Measurements from ENCODE around the gene MESP1. TPM values are rescaled to one million over a fixed set of nuclear protein-coding genes. Genes with fewer than 3 reads are reported as not detected.

The MESP1 gene
- total and polyA plus RNA-seq, 2 donors, result 0.91 TPM; not detected in 1

Small RNA genes lying within 50 kb of the gene (small RNA-seq; reads per million reads assigned to genes)
- gene RNU6-132P, result not detected

Other genes with a start within 250 kb of the MESP1 start
- gene TICRR, start 175.8 kb downstream of the MESP1 start, total RNA-seq, result 2.9 TPM
- 0.13 TPM for gene TICRR, start 175.8 kb downstream of the MESP1 start, polyA plus RNA-seq
- 9.4 TPM for gene KIF7, start 95.8 kb downstream of the MESP1 start, total RNA-seq
- 9.9 TPM for gene KIF7, start 95.8 kb downstream of the MESP1 start, polyA plus RNA-seq
- gene PLIN1, start 71.9 kb downstream of the MESP1 start, total RNA-seq, result 3.6 TPM
- 24.4 TPM for gene PLIN1, start 71.9 kb downstream of the MESP1 start, polyA plus RNA-seq
- gene PEX11A, start 60.5 kb downstream of the MESP1 start, total RNA-seq, result 17.1 TPM
- 10.6 TPM for gene PEX11A, start 60.5 kb downstream of the MESP1 start, polyA plus RNA-seq
- not detected for gene WDR93, start 60.4 kb downstream of the MESP1 start, total RNA-seq
- 0.16 TPM for gene WDR93, start 60.4 kb downstream of the MESP1 start, polyA plus RNA-seq
- gene MESP2, start 25.1 kb upstream of the MESP1 start, total RNA-seq, result not detected
- 0.10 TPM for gene MESP2, start 25.1 kb upstream of the MESP1 start, polyA plus RNA-seq
- 14.6 TPM for gene ANPEP, start 63.6 kb upstream of the MESP1 start, total RNA-seq
- 26.8 TPM for gene ANPEP, start 63.6 kb upstream of the MESP1 start, polyA plus RNA-seq
- 60.9 TPM for gene AP3S2, start 142.7 kb upstream of the MESP1 start, total RNA-seq
- gene AP3S2, start 142.7 kb upstream of the MESP1 start, polyA plus RNA-seq, result 22.5 TPM
- gene ARPIN, start 161.7 kb upstream of the MESP1 start, total RNA-seq, result 18.9 TPM
- 17.5 TPM for gene ARPIN, start 161.7 kb upstream of the MESP1 start, polyA plus RNA-seq